Measurements from ENCODE around the gene TMOD2. TPM values are rescaled to one million over a fixed set of nuclear protein-coding genes. Genes with fewer than 3 reads are reported as not detected.

The TMOD2 gene
- total RNA-seq, 8 experiments from 2014 or later: 0.66 to 70.4 (median 28.9) TPM

DNA sequence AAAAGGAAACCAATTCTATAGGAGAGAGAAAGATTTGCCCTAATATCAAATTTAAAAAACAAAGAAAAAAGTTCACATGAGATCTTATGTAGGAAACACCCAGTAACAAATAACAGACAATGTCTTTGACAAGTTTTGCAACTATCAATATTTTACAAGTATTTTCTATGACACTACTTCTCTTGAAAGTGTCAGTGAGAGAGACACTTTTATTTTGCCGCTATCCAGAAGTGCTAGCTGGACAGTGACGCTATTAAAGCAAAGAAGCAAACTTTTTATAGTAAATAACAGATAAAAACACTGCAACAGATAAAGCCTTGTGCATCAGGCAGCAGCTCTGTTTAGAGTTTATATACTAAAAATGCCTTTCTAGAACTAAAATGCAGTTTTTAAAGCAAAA, 27.2 kb upstream of the TMOD2 start:
- WGBS, 10 experiments: 90 to 100% (median 94%) methylated on average over 2 of the region's 2 CpGs
- in situ Hi-C loops (cut with MboI; ENCODE audit: low pct_unique_long_range_greater_than_20kb in 2 of 9, low sequenced_read_pairs in 9 of 9, unreplicated experiment in 9 of 9): no loop called here
- H3K4me3 ChIP-seq: no peak overlapping the region
- no peak overlapping the region for H3K27ac ChIP-seq
- H3K4me1 ChIP-seq (replicated peaks in 1 of 2): peaks cover 0 to 12% of the 10 kb centered on the region in 2 donors
- ATAC-seq (replicated peaks in 6 of 8): no peak

DNA sequence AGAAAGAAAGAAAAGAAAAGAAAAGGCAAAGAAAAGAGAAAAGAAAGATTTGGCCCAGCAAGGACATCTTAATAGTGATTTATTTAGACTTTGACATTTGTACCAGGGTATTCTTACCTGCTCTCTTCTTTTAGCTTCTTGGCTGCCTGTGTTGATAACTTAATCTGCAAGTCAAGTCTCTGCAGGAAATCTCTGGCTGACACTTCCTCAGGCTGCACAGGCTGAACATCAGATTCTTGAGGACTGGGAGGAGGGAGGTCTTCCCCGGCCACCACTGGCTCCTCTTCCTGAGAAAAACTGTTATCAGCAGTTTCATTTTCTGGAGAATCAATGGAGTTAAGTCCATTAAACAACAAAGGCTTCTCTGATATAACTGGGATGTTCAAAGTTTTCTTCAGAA, 26.7 kb upstream of the TMOD2 start:
- Histone ChIP-seq H3K4me1 (replicated peaks in 1 of 2) (peaks cover 0 to 12% of the 10 kb centered on the region in 2 donors), H3K4me3 (no peak overlapping the region), H3K27ac (no peak overlapping the region)
- in situ Hi-C loops (cut with MboI; ENCODE audit: low pct_unique_long_range_greater_than_20kb in 2 of 9, low sequenced_read_pairs in 9 of 9, unreplicated experiment in 9 of 9): no loop called here
- 10 to 100% (median 67%) methylated on average over 1 of the region's 1 CpG; no CpG with 5 or more reads in 3 of the 10 experiments for WGBS, 10 experiments
- no peak for ATAC-seq (replicated peaks in 6 of 8)

DNA sequence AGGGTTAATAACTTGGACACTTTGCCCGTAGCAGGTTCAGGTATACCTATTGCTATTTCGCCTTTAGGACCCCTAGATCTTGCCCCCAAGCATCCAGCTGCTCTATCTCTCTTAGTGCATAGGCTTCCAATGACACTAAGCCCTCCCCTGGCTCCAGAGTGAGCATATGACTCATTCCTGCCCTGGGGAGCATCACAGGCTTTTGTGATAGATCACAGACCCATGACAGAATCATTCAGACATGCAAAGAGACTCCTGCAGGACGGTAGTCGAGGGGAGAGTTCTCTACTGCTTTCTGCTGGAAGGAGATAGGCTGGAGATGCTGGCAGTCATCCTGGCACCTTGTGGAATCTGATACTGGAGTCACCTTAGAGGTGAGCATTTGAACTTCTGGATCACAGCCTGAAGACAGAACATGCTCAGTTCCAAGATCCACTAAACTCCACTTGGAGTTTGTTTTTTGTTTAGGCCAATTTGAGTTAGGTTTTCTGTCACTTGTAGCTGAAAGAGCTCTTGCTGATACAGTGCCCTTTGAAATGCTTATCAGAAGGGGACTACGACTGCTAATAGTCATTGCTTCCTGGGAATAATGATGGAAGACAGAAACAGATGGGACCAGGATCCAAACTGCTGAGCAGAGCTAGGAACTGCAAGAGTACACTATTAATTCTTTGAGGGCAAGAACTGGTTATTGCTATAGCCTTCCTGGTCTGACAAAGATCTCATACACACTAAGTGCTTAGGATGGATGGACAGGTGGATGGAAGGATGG, 24.9 kb upstream of the TMOD2 start:
- WGBS, 10 experiments: 0 to 33% (median 16%) methylated on average over 1 to 5 of the region's 5 CpGs; no CpG with 5 or more reads in 2 of the 10 experiments
- in situ Hi-C loops (cut with MboI; ENCODE audit: low pct_unique_long_range_greater_than_20kb in 2 of 9, low sequenced_read_pairs in 9 of 9, unreplicated experiment in 9 of 9): no loop called here
- no peak overlapping the region for H3K27ac ChIP-seq
- no peak overlapping the region for H3K4me3 ChIP-seq
- ATAC-seq (replicated peaks in 6 of 8): peak; percentile 97 to 100 (median 100)
- peaks cover 0 to 12% of the 10 kb centered on the region in 2 donors for H3K4me1 ChIP-seq (replicated peaks in 1 of 2)

- Histone ChIP-seq H3K27ac (peak overlapping the region in 1 of 2 donors; percentile 5), H3K4me3 (no peak overlapping the region), H3K4me1 (replicated peaks in 1 of 2) (peaks cover 0 to 12% of the 10 kb centered on the region in 2 donors)
- WGBS, 10 experiments: 30 to 97% (median 79%) methylated on average over 1 to 4 of the region's 4 CpGs; no CpG with 5 or more reads in 3 of the 10 experiments
- ATAC-seq (replicated peaks in 6 of 8): peak in 6 of 8 experiments; percentile 19 to 77 (median 56)
- in situ Hi-C loops (cut with MboI; ENCODE audit: low pct_unique_long_range_greater_than_20kb in 2 of 9, low sequenced_read_pairs in 9 of 9, unreplicated experiment in 9 of 9): no loop called here
Measured at GRCh38 chr15:51727141-51727897, 24.1 kb upstream of the TMOD2 start.

DNA sequence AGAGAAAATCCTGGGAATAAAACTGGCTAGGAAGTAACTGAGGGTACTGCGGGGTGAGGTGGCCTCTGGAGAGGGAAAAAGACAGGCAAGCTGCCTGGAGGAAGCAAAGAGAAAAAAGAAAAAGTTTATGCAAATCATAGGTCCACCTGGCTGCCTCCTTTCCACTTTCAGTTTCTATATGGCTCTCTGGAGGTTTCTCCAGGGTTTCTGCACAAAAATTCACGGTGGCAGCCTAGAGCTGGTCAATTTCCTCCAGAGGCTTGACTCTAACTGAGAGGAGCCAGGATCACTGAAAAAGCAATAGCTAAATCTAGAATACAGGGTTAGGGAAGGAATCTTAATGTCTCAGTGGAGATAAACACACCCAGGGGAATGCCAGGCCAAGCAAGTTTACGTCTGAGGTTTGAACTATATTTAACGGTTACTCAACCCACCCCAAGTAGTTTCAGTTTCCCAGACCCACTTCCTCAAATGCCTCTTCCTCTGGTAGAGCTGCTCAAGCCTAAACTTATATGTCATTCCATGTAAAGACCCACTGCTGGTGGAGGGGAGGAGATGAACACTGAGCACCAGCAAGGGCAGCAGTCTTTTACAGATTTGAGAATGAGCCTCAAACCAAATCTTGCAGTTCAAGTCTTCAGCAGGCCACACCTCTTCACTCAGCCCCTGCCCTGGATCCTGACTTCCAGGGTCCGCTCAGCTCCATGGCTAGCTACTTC, 19.7 kb upstream of the TMOD2 start:
- Histone ChIP-seq H3K4me1 (replicated peaks in 1 of 2) (peaks cover 0 to 8% of the 10 kb centered on the region in 2 donors), H3K4me3 (no peak overlapping the region), H3K27ac (no peak overlapping the region)
- peak in 2 of 8 experiments; percentile 52 to 58 for ATAC-seq (replicated peaks in 6 of 8)
- in situ Hi-C loops (cut with MboI; ENCODE audit: low pct_unique_long_range_greater_than_20kb in 2 of 9, low sequenced_read_pairs in 9 of 9, unreplicated experiment in 9 of 9): no loop called here
- WGBS, 10 experiments: 29 to 100% (median 78%) methylated on average over 1 to 5 of the region's 5 CpGs; no CpG with 5 or more reads in 1 of the 10 experiments

GRCh38 chr15:51732646-51733045, 18.8 kb upstream of the TMOD2 start:
- in situ Hi-C loops (cut with MboI; ENCODE audit: low pct_unique_long_range_greater_than_20kb in 2 of 9, low sequenced_read_pairs in 9 of 9, unreplicated experiment in 9 of 9): no loop called here
- WGBS, 10 experiments: 67 to 92% (median 90%) methylated on average over 2 of the region's 2 CpGs; no CpG with 5 or more reads in 4 of the 10 experiments
- Histone ChIP-seq H3K4me1 (replicated peaks in 1 of 2) (peaks cover 0 to 6% of the 10 kb centered on the region in 2 donors), H3K27ac (no peak overlapping the region), H3K4me3 (no peak overlapping the region)
- ATAC-seq (replicated peaks in 6 of 8): no peak

- H3K4me1 ChIP-seq (replicated peaks in 1 of 2): peaks cover 0 to 9% of the 10 kb centered on the region in 2 donors
- WGBS, 10 experiments: 50 to 90% (median 75%) methylated on average over 1 to 5 of the region's 5 CpGs
- ATAC-seq (replicated peaks in 6 of 8): no peak
- in situ Hi-C loops (cut with MboI; ENCODE audit: low pct_unique_long_range_greater_than_20kb in 2 of 9, low sequenced_read_pairs in 9 of 9, unreplicated experiment in 9 of 9): no loop called here
- no peak overlapping the region for H3K27ac ChIP-seq
- H3K4me3 ChIP-seq: no peak overlapping the region
Measured at GRCh38 chr15:51735228-51736010, 16.0 kb upstream of the TMOD2 start.

- ATAC-seq (replicated peaks in 6 of 8): no peak
- WGBS, 10 experiments: 63 to 100% (median 87%) methylated on average over 1 to 3 of the region's 3 CpGs
- in situ Hi-C loops (cut with MboI; ENCODE audit: low pct_unique_long_range_greater_than_20kb in 2 of 9, low sequenced_read_pairs in 9 of 9, unreplicated experiment in 9 of 9): no loop called here
- no peak overlapping the region for H3K27ac ChIP-seq
- peak overlapping the region in 1 of 5 donors; percentile 46 for H3K4me3 ChIP-seq
- H3K4me1 ChIP-seq (replicated peaks in 1 of 2): peaks cover 0 to 9% of the 10 kb centered on the region in 2 donors
Measured at GRCh38 chr15:51736069-51736468, 15.3 kb upstream of the TMOD2 start.

GRCh38 chr15:51736751-51737521, 14.5 kb upstream of the TMOD2 start:
- Histone ChIP-seq H3K27ac (peak overlapping the region; percentile 2 to 6), H3K4me3 (peak overlapping the region; percentile 37 to 65 (median 48)), H3K4me1 (replicated peaks in 1 of 2) (peaks cover 0 to 9% of the 10 kb centered on the region in 2 donors)
- WGBS, 10 experiments: 0 to 90% (median 42%) methylated on average over 1 to 11 of the region's 69 CpGs; no CpG with 5 or more reads in 2 of the 10 experiments
- peak; percentile 62 to 86 (median 82) for ATAC-seq (replicated peaks in 6 of 8)
- in situ Hi-C loops (cut with MboI; ENCODE audit: low pct_unique_long_range_greater_than_20kb in 2 of 9, low sequenced_read_pairs in 9 of 9, unreplicated experiment in 9 of 9): no loop called here

DNA sequence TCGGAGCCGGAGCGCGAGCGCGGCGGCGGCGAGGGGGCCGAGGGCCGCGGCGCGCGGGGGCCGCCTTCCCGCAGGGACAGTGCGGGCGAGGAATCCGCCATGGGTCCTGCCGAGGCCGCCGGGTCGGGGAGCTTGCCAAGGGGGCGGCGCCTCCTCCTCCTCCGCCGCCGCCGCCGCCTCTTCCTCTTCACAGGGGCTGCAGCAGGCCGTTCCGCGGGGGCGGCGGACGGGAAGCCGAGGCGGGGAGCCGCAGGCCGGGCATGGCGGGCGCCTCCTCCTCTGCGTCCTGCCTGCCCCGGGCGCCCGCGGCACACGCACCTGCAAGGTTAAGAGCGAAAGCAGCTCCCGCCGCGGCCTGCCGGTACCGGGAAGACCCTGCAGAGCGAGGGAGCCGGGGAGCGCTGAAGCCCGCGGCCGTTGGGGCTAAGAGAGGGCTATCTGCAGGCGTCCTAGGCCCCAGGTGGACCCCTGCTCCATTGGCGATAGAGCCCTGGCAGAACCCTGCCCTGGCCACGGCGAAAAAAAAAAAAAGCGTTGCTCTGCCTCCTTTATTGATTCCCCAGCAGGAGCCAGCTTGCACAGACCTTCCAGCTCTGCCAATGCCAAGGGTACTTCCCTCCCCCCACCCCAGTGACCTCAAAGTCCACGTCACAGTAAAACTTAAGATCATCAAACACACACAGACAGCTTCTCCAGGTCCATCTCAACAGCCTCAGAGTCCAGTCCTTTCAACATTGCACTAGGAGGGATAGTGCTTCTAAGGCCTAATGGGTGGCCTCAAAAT, 13.7 kb upstream of the TMOD2 start, which contains the start of gene LYSMD2:
LYSMD2 (minus strand) TSS at position 134 of the 784 bp plus-strand sequence; CDS start at position 101, 33 bp downstream.
- peaks cover 0 to 9% of the 10 kb centered on the region in 2 donors for H3K4me1 ChIP-seq (replicated peaks in 1 of 2)
- peak within 1 kb of the TSS; percentile 37 to 65 (median 48) for H3K4me3 ChIP-seq
- peak; percentile 62 to 84 (median 71) for ATAC-seq (replicated peaks in 6 of 8)
- in situ Hi-C loops (cut with MboI; ENCODE audit: low pct_unique_long_range_greater_than_20kb in 2 of 9, low sequenced_read_pairs in 9 of 9, unreplicated experiment in 9 of 9): no loop called here
- H3K27ac ChIP-seq: peak within 1 kb of the TSS; percentile 2 to 6
- WGBS, 10 experiments: 0 to 60% (median 12%) methylated on average over 1 to 3 of the region's 67 CpGs; no CpG with 5 or more reads in 4 of the 10 experiments

- peaks cover 0 to 9% of the 10 kb centered on the region in 2 donors for H3K4me1 ChIP-seq (replicated peaks in 1 of 2)
- peak overlapping the region in 1 of 5 donors; percentile 46 for H3K4me3 ChIP-seq
- in situ Hi-C loops (cut with MboI; ENCODE audit: low pct_unique_long_range_greater_than_20kb in 2 of 9, low sequenced_read_pairs in 9 of 9, unreplicated experiment in 9 of 9): no loop called here
- ATAC-seq (replicated peaks in 6 of 8): no peak
- 17 to 100% (median 61%) methylated on average over 1 to 2 of the region's 2 CpGs; no CpG with 5 or more reads in 4 of the 10 experiments for WGBS, 10 experiments
- no peak overlapping the region for H3K27ac ChIP-seq
Measured at GRCh38 chr15:51738553-51738952, 12.8 kb upstream of the TMOD2 start.
